NCI-H2081 (cell line): ENCODE measurements around the gene POMP.
"Not testable (repeated sequence)": the region's sequence is repeated elsewhere in the genome, so short reads cannot be mapped to it uniquely, and the experiment has no call there.

Experiments used
- DNase-seq, 2 experiments: peaks; one replicate each; lab custom pipeline; 2025; lab: John Stamatoyannopoulos, UW

The POMP gene

DNA sequence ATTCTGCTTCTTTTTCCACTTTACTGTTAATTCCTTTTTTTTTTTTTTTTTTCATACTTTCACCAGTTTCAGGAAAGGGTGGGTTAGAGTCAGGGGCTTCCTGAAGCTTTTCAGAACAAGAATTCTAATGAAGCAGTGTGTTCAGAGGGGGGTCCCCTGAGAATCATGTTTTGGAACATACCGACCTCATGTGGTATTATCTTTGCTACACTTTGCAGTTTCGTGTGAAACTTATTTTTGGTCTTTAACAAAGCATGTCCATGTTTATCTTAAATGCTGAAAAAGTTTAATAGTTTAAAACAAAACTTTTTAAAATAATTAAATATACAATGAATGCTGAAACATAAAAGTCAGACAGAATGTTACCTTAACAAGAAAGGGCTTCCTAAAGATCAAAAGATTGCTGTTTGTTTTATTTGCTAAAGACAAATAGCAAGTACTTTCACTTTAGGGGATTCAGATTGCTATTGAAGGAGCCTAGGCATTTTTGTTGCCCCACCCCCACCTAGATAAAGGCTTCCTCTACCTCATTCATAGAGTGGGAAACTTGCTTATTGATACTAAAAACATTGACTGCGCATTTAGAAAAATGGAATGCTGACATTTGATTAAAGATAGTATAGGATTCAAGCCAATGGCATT is 21.1 kb upstream of the POMP start:
- no peak for DNase-seq

- no peak for DNase-seq
These were observed 20.2 kb upstream of the POMP start for GRCh38 chr13:28638756-28639155.

DNA sequence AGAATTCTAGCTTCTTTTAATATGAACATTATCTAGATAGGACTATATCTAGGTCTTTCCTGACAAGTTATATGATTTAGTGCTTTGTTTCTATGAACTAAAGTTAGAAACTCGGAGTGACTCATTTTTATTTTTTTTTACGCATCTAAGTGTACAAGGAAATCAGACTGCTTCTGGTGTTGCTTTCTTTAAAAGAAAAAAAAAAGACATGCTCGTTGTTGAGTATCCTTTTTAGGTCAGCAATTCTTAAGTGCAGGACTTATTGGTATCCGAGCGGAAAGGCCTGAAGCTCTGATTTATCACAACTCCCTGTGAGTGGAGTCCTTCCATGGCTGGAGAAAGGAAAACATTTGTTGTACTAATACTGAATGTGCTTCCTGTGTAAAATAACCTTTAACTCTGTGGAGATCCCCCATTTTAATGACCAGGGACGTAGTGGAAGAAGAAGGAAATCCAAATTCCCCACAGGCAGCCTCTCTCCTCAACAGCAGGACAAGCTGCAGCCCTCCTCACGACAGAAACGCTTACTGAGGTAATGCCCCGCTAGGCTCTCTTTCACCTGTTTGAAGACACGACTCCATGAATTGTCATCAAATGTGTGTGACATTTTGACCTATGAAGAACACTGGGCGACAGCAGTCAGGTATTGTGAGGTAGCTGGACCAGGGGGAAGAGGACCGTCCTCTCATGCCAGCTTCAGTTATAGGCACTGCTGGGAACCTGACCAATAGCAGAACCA is 17.9 kb upstream of the POMP start:
- no peak for DNase-seq

DNA sequence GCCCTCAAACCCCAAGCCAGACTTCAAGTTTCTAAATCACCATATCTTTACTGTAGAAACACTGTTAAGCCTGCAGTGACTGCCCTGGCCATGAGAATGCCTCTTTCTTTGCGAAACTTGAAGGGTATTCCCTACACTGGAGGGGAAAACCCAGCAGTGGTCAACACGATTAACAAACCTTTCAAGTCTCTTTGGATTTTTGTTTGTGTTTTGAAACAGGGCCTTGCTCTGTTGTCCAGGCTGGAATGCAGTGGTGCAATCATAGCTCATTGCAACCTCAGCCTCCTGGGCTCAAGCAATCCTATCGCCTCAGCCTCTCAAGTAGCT is 17.4 kb upstream of the POMP start:
- no peak for DNase-seq

DNA sequence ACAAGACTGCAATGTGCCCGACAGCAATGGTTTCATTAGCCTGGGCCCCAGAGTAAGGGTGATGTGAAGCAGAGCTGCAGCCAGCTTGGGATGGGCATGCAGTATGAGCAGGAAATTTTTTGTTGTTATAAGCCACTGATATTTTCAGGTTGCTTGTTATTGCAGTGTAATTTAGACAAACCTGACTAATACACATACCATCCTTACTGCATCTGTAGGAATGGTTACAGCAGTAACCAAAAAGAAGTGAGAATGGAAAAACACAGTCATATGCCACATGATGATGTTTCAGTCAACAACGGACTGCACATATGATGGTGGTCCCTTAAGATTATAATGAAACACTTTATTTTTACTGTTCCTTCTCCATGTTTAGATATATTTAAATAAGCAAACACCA is 8.6 kb upstream of the POMP start:
- DNase-seq: no peak

DNA sequence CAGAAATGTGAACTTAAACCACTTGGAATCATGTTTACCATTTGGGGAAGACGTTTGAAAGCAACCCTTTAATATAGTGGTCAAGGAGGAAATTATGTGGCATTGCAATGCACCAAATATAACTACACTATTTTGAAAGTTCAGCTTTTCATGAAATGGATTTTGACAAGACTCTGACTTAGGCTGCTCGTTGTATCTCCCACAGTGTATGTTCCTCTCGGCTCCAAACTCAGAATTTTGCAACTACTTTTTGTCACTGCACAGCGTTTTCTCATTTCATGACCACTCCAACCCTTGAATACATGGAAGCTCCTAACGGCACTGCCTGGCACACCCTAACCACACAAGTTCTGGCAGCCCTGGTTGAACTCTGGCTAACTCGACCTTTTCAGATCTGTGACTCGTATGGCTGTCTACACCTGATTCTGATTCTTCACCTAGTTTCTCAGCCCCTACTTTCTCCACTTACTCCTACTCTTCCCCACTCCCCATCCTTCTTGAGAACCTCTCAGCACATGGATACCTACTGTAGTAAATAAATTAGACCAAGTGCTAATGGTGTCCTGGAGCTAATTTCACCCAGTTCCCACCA is 7.0 kb upstream of the POMP start:
- no peak for DNase-seq

DNA sequence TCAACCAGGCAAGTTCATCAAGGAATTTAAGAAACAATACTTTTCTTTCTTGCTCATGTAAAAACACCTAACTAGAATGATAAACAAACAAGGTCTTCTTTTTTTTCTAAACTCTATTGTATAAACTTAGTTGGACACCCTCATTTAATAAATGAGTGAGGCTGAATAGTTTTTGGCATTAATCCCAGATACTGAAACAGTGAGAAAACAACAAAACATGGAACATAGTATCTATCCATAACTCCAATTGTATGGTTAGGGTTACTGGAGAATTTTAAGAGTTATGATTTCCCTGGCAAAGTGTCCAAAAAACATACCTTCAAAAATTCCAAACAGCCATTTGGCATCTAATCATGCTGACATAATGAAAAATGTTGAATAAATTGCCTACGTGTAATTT is 5.8 kb upstream of the POMP start:
- DNase-seq: no peak

GRCh38 chr13:28654276-28654675 is 4.7 kb upstream of the POMP start:
- DNase-seq: no peak

GRCh38 chr13:28655561-28655960 is 3.4 kb upstream of the POMP start:
- DNase-seq: no peak

DNA sequence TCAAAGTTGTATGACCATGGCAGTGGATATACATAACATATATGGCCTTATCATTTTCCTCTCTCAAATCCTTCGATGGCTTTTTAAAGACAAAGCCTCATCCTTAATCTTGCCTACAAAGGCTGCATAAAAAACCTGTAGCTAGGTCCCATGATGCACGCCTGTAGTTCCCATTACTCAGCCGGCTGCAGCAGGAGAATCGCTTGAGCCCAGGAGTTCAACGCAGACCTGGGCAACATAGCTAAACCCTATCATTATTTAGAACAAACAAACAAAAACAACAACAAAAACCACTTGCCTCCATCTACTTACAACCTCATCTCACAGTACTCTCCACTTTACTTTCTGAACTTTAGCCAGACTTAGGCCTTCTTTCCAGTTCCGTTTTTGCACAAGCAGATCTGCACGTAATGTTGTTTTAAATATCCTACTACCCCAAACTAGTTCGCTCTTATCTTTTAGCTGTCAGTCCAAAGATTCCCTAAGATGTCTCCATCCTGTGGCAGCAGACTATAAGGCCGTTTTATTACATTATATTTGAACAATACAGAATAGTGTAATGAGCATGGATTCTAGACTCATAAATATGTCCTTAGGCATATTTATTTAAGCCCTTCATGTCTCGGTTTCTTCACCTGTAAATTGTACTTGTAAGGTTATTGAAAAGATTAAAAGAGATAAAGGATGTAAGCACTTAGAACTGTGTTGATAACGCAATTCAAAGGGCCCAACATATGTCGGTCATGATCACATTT is 969 bp upstream of the POMP start:
- DNase-seq: no peak

DNA sequence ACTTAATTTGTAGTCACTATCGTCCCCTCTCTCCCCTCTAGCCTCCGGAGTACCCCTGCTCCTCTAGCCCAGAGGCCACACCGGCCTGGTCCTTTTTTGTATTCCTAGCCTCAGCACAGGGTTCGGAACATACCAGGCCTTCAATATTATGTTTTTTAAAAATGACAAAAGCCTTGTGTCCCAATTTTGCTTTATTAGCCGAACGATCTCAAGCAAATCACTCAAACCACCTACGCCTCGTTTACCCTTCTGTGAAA is 463 bp upstream of the POMP start:
- DNase-seq: no peak

GRCh38 chr13:28659621-28659970 is 666 bp downstream of the POMP start:
- no peak for DNase-seq

DNA sequence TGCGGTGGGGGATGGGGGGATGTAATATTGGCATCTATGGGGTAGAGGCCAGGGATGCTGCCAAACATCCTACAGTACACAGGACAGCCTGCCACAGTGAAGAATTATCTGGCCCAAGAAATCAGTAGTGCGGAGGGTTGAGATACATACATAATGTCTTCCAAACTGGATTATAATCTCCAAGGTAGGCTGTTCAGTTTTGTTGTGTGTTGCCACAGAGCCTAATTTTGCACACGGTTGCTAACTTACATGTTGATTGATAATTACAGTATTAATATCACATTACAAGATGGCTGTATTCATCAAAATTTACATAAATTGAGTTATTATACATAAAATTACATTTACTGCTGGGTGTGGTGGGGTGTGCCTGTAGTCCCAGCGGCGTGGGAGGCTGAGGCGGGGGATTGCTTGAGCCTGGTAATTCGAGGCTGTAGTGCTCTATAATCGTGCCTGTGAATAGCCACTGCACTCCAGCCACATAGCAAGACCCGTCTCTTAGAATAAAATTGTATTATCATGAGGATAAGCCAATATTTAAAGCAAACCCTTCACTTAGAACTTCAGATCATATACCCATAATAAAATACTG is 8.1 kb downstream of the POMP start:
- no peak for DNase-seq

DNA sequence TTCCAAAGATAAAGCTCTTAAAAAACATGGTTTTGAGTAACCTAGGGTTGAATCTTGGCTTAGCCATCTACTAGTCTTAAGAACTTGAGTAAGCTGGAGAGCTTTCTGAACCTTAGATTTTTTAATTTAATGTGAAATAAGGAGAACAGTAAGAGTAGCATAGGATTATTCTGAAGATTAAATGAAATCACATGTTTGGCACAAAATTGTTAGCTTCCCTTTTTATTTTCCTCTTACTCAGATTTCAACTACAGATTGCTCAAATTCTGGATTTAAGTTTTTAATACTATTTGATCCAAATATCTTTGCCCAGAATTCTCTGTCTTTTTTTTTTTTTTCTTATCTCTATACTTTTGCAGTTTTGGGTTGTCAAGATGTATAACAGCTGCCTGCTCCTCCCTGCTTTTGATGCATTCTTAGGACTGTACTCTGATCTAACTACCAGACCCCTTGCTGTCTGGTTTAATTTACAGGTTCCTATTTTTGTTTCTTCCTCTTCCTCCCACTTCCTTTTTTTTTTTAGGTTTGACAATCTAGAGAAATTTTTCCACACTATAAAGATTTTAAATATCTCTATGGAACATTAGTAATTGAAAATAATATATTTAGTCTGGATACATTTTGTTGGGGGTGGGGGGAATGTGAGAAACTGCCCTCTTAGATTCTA is 12.3 kb downstream of the POMP start:
- DNase-seq: no peak

DNA sequence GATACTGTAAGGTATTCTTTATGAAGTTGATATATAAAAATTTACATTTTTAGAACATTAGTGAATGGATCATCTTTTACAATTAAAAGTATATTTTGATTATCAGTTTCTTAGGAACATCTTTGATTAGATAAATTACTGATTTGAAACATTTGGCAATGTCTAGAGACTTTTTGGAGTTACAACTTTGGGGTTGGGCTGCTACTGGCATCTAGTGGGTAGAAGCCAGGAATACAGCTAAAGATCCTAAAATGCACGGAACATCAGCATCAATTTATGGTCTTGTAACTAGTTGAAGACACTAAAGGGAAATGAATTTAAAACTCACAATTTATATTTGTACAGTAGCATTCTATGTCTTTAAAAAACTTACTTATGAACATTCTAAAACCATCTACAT is 19.9 kb downstream of the POMP start:
- DNase-seq: no peak

- DNase-seq: no peak
These were observed 20.7 kb downstream of the POMP start for GRCh38 chr13:28679628-28680027.

- no peak for DNase-seq
These were observed 21.6 kb downstream of the POMP start for GRCh38 chr13:28680541-28680940.

DNA sequence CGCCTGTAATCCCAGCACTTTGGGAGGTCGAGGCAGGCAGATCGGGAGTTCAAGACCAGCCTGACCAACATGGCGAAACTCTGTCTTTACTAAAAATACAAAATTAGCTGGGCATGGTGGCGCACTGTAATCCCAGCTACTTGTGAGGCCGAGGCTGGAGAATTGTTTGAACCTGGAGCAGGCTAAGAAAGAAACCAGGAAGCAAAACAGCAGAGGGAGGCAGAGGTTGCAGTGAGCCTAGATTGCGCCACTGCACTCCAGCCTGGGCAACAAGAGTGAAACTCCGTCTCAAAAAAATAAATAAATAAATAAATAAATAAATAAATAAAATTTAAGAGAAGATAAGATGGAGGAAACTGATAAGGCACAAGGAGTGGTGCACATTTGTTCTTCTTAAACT is 24.2 kb downstream of the POMP start:
- DNase-seq: not testable (repeated sequence)

DNA sequence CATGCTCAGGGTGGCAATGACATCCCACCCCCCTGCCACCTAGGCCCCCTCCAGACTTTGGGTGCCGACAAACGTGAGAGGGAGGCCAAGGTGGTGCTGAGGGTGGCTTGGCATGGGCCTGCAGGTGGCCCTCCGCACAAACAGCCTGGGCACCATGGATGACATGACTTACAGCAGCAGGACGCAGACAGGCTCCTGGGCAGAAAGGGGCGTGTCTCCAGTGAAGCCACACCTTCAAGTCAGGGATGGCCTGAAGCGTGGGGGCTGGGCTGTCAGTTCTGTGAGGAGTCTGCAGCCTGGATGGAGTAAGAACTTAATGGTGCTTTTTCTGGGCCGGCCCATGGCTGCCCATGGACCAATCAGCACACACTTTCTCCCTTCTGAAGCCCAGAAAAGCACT is 25.3 kb downstream of the POMP start:
- no peak for DNase-seq

DNA sequence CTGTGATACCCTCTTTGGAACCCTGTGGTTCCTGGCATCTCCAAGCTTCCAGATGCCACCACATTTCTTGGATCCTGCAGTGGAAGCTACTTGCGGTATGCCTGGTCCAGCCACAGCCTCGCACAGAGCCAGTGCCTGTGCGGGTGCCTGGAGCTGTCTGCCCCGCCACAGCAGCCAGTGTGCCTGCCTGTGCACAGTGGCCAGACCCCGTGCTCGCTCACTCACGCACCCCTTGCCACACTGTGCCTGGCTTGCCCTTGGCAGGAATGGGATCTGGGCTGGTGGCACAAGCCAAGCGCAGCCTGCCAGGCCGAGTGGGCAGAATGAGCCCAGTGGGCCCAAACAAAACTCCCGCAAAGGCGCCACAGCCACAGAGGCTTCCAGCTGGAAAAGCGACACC is 26.2 kb downstream of the POMP start:
- no peak for DNase-seq

DNA sequence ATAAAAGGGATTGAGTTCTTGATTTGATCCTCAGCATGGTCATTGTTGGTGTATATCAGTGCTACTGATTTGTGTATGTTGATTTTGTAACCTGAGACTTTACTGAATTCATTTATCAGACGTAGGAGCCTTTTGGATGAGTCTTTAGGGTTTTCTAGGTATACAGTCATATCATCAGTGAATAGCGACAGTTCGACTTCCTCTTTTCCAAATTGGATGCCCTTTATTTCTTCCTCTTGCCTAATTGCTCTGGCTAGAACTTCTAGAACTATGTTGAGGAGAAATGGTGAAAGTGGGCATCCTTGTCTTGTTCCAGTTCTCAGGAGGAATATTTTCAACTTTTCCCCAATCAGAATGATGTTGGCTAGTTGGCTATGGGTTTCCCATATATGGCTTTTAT is 27.0 kb downstream of the POMP start:
- no peak for DNase-seq
